Keratinocyte (primary cell): Measurements from ENCODE around the gene SACS.

Source experiments
- EZH2 ChIP-seq: IDR thresholded peaks from one replicate; pipeline ENCODE4 v1.6.1; 2012; ENCODE audit warnings: inconsistent platforms, mild to moderate bottlenecking, low read length, moderate library complexity
- TF ChIP-seq, protein P1 (sequence below), 3 experiments: IDR thresholded peaks in 1 of 3; conservative IDR thresholded peaks in 1 of 3; optimal IDR thresholded peaks in 1 of 3; 2 replicates in 2 of 3; 3 replicates in 1 of 3; pipeline versions ENCODE3 to v1.5.1; 2011; ENCODE audit warnings: low read length in 3 of 3, mild to moderate bottlenecking in 3 of 3, moderate library complexity in 2 of 3, control low read depth in 1 of 3, inconsistent platforms in 1 of 3; ENCODE audit not compliant: insufficient read depth in 2 of 3; ENCODE audit errors: extremely low read depth in 1 of 3

DNA sequence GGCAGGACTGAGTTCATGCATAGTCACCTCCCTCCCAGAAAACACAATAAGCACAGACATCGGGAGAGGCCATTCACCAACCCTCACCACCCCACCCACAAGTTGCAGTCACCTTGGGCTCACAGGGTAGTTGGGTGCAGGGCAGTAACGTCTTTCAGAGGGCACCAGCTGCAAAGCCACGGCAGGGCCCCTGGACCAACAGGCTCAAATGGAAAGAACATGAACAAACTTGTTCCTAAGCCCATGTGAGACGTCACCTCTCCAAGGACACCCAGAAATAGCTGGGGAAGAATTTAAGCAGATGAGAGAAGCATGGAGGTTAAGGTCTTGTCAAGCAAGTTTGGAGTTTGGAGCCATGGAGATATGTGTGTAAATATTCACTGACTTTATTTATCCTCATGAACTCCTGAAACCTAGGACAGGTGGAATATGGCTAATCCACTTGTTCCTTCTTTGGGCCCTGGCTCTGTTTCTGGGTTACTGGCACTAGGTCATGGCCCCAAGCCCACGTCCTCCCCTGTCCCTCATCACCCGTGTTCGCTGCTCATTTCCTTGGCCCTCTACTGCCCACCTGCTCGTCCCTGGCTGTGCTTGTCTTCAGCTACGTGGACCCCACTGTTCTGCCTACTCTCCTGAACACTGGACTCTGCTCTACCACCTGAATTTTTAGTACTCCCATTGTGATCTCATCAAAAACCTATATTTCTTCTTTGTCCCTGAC lies 40.4 kb downstream of the SACS start:
- TF ChIP-seq, protein P1, sequence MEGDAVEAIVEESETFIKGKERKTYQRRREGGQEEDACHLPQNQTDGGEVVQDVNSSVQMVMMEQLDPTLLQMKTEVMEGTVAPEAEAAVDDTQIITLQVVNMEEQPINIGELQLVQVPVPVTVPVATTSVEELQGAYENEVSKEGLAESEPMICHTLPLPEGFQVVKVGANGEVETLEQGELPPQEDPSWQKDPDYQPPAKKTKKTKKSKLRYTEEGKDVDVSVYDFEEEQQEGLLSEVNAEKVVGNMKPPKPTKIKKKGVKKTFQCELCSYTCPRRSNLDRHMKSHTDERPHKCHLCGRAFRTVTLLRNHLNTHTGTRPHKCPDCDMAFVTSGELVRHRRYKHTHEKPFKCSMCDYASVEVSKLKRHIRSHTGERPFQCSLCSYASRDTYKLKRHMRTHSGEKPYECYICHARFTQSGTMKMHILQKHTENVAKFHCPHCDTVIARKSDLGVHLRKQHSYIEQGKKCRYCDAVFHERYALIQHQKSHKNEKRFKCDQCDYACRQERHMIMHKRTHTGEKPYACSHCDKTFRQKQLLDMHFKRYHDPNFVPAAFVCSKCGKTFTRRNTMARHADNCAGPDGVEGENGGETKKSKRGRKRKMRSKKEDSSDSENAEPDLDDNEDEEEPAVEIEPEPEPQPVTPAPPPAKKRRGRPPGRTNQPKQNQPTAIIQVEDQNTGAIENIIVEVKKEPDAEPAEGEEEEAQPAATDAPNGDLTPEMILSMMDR (optimal IDR thresholded peaks at IDR 0.05 in 1 of 3, IDR thresholded peaks at IDR 0.05 in 1 of 3, conservative IDR thresholded peaks at IDR 0.05 in 1 of 3; ENCODE audit: extremely low read depth in 1 of 3, insufficient read depth in 2 of 3, low read length in 3 of 3) = no peak
- no peak for TF ChIP-seq EZH2
